Transverse colon (tissue), 3 donors: ENCODE results near the gene DDHD1.

Experiments
- CTCF ChIP-seq, 5 experiments: fragments of 200-600 bp in 3 of 5; fragments of 450-650 bp in 2 of 5; sonication (generic) in 3 of 5; IDR thresholded peaks; 1 replicate in 2 of 5; 2 replicates in 3 of 5; pipeline ENCODE4 v1.5.1; 2016 to 2017; ENCODE audit warnings: antibody characterized with exemption in 5 of 5, inconsistent platforms in 3 of 5, mild to moderate bottlenecking in 2 of 5, moderate library complexity in 1 of 5
- EP300 ChIP-seq: sonication (generic); formaldehyde crosslinking; IDR thresholded peaks from one replicate; pipeline ENCODE4 v1.6.1; 2017; ENCODE audit warnings: antibody characterized with exemption, low read depth
- POLR2A ChIP-seq: fragments of 450-650 bp; IDR thresholded peaks from one replicate; pipeline ENCODE4 v1.6.1; 2016; ENCODE audit warnings: antibody characterized with exemption, mild to moderate bottlenecking, moderate library complexity

GRCh38 chr14:53153702-53154112 is 584 bp upstream of the DDHD1 start:
- TF ChIP-seq CTCF (IDR thresholded peaks at IDR 0.05) (no peak), EP300 (no peak), POLR2A (no peak)
